HG02943 (cell line): ENCODE data around the gene CLP1.

Experiments used
- ATAC-seq: cut with Tn5 transposase; IDR thresholded peaks from one replicate; pipeline ENCODE4 v1.9.1; 2021; ENCODE audit warnings: mild to moderate bottlenecking, low read depth, moderate library complexity; ENCODE audit not compliant: unreplicated experiment

Gene CLP1

DNA sequence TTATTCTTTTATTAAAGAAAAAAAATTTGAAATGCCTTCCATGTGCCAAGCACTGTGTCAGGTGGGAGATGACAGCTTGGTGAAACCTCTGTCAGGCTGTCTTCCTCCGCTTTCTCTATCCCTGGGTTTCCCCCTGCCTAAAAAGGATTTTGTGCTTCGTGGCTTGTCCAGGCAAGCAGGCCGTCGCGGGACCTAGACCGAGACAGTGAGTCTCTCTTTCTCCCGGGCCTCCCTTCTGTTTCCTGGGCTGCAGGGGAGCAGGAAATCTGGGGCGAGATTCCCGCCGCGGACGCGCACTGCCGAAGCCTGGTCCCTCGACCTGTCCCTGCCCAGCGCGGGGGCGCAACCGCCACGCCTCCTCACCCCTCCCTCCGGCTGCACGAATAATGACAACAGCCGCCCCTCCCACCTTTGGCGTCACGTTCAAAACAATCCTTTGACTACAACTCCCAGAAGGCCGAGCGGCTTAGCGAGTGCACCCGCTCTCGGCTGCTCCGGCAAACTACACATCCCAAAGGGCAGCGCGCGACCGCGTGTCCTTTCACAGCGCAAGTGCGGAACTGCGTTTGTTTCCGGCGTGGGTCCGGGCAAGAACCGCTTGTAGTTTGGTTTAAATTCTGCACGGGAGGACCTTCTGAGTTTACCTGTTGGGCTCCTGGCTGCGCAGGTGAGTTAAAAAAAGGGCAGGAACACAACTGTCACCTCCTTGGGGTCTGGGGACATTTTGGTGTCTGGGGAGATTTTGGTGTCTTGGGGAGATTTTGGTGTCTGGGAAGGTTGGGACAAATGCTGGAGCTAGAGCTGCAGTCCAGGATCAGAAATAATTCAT is at the start of gene CLP1:
CLP1 (plus strand) TSS at position 569 of the 829 bp plus-strand sequence. CDS start 1,715 bp downstream, outside the sequence.
- ATAC-seq: peak; percentile 99

DNA sequence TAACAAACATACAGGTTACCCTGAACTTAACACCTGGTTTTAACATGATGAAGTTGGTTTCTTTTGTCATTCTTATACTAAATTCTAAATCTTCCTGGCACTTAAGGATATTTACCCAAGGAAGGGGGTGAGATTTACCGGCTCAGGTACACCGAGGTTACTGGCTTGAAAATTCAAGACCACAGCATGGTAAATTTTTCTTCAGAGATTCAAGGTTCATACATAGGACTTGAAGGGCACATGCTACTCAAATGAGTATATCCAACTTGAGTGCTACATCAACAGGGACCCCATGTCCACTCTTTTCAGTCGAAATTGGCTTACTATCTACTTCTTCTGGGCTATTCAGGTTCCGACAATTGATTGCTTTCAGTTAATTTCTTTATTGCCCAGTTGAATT is 47.4 kb upstream of the CLP1 start:
- ATAC-seq: no peak

DNA sequence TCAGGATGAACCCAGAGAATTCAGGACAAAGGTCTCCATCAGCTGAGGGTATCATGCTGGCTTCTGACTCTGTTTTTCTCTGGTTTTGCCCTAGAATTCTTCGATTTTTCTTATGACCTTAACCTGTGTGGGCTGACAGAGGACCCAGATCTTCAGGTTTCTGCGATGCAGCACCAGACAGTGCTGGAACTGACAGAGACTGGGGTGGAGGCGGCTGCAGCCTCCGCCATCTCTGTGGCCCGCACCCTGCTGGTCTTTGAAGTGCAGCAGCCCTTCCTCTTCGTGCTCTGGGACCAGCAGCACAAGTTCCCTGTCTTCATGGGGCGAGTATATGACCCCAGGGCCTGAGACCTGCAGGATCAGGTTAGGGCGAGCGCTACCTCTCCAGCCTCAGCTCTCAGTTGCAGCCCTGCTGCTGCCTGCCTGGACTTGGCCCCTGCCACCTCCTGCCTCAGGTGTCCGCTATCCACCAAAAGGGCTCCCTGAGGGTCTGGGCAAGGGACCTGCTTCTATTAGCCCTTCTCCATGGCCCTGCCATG is 43.3 kb upstream of the CLP1 start:
- no peak for ATAC-seq

DNA sequence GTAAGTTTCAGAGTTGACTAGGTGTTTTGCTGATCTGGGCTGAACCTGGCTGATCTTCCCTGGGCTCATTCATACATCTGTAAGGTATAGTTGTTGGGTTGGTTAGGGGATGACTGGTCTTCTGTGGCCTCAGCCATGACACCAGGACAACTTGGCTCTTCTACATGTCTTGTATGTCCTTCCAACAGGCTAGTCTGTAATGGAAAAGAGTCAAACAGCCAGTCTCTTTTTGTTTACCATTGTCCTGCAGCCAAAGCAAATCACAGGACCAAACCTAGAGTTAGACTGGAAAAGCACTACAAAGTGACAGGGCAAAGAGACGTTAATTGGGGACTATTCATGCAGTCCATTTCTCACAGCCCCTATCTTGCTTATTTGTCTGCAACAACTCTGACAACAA is 42.3 kb upstream of the CLP1 start:
- ATAC-seq: no peak

DNA sequence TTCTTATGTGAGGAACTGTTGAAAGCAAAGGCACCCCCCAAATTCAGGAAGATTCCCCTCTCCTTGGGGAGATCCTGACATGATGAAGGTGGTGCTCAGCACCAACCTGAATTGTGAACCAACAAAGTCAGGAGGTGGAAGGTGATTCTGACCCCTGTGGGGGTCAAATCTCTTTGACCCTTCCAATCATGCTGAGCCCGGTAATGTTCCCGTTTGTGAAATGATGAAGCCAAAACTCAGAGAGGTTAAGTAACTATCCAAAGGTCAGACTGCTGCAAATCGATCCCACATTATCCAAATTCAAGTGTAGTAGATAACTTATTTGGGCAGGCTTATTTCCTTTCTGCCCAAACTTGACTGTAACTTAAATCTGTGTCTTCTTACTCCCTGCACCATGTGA is 41.0 kb upstream of the CLP1 start:
- ATAC-seq: no peak

DNA sequence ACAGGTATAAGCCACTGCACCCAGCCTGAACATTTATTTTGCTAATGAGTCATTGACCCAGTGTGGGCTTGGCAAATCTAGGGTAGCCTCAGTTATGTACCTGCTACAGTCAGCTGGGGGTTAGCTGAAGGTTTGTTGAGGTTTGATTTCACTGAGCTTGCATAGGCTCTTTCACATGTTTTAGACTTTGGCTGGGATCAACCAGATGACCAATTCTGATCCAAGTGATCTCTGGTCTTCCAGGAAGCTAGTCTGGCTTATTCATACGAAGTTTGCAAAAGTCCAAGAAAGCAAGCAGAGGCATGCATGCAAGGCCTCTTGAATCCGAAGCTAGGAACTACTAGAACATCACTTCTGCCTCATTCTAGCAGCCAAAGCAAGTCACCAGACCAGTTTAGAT is 39.1 kb upstream of the CLP1 start:
- no peak for ATAC-seq

DNA sequence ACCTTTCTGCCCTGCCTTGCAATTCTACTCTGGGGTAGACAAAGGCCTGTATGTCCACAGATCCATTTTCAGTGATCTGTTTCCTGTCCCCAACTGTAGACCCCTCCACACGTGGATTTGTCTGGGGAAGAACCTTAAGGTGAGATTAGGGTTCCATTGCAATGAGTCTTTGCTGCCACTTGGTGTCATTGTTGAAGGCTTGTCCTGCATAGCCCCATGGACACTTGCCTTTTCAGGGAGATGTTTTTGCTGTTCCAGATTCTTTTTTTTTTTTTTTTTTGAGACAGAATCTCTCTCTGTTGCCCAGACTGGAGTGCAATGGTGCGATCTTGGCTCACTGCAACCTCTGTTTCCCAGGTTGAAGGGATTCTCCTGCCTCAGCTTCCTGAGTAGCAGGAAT is 38.2 kb upstream of the CLP1 start:
- no peak for ATAC-seq

DNA sequence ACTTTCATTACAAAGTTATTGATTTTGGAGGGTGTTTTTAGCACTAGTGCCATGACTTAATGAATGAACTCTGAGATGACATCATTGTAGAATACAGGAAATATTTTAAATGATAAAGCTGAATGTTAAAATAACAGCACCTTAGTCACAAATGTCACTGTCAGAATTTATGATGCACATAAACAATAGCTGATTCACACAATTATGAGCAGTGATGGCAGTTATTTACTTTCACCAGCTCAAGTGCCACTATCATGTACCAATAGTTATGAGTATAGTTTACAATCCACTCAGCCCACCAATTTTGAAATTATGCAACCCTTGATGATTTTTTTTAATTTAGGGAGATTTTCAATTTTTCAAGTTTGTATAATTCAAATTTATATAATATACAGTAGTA is 37.1 kb upstream of the CLP1 start:
- ATAC-seq: no peak

DNA sequence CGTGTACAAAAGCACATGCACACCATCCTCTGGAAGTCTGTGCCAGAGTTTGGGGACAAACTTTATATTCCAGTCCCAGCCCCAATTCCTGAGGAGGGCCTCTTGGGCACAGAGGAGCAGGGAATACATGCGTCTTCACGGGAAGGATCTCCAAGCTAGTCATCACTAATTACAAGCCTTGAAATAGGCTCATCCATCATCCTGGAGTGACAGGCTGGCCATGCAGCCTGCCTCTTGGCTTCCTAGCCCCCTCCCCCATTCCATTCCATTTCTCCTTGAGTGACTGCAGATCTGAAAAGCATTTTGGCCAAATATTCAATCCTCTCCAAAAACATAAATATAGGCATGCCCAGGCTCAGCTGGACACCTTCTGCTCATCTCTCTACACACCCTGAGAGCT is 35.3 kb upstream of the CLP1 start:
- no peak for ATAC-seq

DNA sequence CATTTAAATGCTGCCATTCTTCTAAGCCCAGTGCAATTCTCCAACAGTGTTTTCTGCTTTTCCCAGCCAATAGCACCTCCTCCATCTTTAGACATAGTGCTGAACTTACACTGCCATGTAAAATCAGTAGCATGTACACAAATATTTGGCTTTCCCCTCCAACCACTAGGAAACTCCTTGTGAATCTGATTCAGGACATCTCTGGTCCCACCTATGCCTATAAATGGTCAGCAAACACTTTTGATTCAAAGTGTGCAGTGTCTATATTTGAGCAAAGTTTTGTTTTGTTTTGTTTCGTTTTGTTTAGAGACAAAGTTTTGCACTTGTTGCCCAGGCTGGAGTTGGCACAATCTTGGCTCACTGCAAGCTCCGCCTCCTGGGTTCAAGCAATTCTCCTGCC is 32.7 kb upstream of the CLP1 start:
- ATAC-seq: no peak

DNA sequence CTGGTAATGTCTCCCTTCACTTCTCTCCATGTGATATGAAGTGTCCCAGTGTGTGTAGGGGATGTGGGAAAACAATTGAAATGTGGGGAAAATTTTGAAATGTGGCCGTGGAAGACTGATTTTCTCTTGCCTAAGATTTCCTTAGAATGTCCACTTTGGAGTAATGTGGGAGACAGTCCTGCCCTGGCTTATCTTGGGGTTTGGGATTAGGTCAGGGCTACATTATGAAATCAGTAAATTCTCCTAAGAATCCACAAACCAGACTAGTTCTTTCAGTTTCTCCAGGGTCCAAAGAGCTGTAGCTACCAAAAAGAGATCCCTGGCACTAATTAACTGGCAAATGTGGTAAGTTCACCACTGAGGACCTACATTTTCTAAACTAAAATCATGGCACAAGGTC is 30.7 kb upstream of the CLP1 start:
- ATAC-seq: no peak

DNA sequence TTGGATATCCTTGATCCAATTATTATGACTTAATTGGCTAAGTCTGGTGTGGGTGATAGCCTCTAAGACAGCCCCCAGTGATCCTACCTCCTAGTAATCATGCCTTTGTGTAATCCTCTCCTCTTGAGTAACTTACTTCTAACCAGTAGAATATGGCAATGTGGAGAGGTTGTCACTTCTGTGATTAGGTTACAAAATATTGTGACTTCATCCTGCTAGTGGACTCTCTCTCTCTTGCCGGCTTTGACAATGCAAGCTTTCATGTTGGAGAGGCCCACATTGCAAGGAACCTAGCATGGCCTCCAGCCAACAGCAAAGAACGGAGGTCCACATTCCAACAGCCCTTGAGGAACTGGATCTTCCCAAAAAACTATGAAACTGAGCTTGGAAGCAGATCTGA is 27.4 kb upstream of the CLP1 start:
- ATAC-seq: no peak

DNA sequence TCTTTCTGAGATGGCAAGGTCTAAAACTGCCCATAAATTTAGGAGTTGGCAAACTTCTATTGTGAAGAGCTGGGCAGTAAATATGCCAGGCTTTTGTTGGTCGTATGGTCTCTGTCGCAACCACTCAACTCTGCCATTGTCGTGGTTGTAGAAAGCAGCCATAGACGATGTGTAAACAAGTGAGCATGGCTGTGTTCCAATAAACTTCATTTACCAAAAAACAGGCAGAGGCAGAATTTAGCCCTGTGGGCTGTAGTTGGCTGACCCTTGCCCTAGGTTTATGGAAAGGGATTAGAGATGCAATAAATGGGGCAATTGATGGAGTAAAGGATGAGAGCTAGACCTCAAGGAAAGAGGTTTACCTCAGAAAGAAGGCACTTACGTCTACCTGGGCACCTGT is 25.4 kb upstream of the CLP1 start:
- no peak for ATAC-seq

DNA sequence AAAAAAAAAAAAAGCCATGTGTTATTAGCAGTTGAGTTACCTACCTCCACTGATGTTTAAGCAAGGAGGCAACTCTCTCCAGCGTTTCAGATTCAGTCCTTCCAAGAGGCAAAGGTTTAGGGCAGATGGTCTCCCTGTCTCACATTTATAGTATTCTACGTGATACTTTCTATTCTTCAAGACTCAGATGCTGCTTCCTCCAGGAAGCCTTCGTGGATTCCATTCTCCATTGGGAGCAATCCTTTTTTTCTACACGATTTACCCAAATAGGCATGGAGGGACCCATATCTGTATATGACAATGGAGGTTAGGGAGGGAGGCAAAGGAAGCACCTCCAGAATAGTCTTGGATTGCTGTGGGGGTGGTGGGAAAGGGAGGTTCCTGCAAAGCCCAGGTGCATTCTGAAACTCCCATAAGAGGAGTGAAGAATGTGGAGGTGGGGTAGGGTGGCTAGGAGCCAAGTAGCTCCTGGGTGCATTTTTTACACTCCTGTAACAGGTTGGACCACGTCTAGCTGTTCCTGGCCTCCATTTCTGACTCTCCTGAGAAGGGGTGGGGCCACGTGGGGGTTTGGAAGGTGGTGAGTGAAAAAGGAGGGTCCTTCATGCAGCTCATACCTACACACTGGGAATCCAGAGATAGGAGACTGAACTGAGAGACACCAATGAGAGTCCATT is 24.0 kb upstream of the CLP1 start:
- ATAC-seq: no peak

DNA sequence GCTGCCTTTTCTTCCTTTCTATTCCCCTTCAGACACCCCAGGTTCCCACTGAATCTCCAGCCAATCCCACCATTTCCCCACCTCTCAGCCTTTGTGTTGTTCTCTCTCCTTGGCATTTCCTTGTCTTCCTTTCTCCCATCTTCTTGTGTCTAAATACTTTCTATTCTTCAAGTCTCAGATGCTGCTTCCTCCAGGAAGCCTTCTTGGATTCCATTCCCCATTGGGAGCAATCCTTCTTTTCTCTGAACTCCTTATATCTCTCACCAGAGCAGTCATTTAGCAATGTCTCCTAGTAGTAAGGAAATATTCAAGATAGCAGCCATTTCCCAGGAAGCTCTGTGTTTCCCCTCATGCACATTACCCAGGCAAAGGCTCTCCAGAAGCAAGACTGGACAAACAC is 23.3 kb upstream of the CLP1 start:
- ATAC-seq: no peak

DNA sequence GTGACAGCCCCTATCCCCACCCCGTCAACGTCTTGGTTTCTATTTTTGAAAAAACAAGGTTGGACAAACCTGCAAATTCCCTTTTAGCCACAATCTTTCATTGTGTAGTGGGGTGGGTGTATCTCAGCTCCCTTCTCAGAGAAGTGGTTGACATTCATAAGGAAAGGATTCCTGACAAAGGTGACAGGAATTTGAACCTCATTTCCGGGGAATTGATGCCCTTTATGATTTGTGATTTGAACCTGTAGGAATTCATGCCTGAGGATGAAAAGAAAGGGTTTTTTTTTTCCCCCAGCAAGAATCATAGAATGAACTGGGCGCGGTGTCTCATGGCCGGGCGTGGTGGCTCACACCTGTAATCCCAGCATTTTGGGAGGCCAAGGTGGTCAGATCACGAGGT is 22.3 kb upstream of the CLP1 start:
- no peak for ATAC-seq

DNA sequence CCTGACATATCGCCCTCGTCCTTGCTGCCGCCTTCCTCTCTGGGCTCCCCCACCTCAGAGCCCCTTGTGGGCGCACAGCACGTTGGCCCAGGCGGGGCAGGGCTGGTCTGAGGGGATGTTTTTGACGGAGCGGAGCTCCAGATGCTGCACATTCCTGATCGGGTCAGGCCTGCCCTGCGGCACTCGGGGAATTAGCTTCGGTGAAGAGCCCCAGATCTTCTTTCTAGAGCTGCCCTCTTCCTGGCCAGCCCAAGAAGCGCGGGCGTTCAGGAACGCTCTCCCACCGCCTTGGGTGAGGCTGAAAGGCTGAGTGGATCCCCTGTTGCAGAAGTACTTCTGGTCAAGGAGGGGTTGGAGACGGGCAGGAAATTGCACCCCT is 19.9 kb upstream of the CLP1 start:
- no peak for ATAC-seq

DNA sequence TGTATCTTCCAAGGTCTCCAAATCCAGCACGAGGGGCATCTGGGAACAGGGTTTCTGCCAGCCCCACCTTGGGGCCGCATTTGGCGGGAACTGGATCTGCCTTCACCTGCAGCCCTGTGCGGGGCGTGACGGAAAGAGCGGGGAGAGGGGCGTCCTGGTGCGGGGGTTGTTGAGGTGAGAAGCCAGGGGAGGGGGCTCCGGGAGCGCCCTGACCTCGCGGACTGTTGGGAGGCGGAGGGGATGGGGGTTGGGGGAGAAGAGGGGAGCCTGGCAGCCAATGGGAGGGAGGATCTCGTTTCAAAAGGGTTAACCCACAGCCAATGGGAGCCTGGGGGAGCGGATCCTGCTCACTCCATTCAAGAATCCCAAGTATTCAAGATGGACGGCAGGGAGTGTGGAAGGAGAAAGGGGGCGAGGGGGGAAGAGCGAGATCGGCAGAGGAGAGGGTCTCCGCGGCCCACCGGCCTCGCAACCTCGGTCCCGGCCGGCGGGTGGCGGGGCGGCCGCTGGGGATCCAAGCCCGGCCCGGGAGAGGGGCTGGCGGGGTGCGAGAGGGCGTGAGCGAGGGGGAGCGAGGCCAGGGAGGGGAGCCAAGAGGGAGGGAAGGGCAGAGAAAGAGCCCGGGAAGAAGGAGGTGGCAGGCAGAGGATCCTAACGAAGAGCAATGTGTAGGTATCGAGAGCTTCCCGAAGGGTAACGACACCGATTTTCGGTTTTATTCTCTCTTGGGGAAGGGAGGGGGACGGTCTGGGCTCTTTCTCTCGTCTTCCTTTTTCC is 19.4 kb upstream of the CLP1 start:
- ATAC-seq: no peak

DNA sequence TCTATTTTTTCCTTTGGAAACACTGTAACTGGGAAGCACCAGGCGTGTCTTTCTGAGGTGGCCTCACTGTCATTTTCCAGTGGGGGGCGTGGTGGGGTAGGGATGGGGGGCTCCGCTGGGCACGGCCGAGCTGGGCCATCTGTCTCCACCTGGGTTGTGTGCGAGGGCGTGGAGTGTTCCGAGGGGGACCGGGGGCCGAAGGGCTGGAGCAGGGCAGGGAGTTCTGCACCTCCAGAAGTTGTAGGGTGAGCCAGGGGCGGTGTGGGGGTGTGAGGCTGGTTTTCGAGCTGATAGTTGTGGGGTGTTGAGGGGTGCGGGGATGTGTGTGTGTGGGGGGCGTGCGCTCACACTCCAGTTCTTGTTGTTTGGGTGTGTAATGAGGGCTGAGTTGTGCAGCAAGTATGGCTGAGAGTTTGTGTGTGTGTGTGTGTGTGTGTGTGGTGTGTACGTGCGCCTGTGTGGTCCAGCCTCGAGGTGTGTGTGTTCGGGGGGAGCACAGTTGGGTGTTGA is 18.7 kb upstream of the CLP1 start:
- ATAC-seq: no peak

DNA sequence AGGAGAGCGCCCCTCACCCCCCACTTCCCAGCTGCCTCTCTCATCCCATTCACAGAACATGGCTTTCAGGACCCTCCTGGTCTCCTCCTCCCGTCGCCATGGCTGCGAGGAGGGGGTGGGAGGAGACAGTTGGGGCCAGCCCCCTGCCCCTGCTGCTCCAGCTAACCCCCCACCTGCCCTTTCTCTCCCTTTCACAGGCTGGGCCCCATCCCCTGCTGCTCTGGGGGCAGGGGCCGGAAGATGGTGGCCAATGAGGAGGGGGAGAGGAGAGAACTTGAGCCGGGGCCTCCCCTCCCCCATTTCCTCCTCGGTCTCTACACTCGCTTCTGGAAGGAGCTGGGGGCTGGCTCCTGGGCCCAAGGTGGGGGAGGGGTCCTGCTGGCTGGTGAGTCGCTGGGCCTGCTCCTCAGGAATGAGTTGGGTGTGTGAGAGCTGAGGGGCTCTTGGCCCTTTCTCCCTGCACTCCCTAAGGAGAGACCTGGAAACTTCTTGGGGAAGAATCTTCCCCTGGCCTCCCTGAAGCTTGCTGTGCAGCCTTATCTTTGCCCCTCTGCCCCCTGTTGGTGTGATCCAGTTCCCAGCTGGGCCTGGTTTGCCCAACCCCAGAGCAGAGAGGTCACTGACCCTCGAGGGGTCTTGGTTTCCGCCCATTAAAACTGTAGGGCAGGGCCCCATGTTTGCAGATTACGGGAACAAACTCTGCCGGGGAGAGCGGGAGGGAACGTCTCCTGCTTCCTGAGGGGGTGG is 18.1 kb upstream of the CLP1 start:
- ATAC-seq: no peak
